OCI-LY7 (cell line): Measurements from ENCODE around the gene RNF207. TPM values are rescaled to one million over a fixed set of nuclear protein-coding genes. Genes with fewer than 3 reads are reported as not detected.

Experiments used
- BruUV-seq: library from RNA; stranded (reverse); fragments of 400-500 nt; replicated peaks from 2 replicates; lab custom pipeline; 2021; lab: Mats Ljungman, UMichigan
- CTCF ChIA-PET: fragments of 300-600 bp; sonication (Branson Sonifier 250); formaldehyde crosslinking; loops from one replicate; lab custom pipeline; 2022; ENCODE audit warnings: antibody characterized with exemption; ENCODE audit not compliant: unreplicated experiment; lab: Charles Lee
- POLR2A ChIA-PET: fragments of 300-600 bp; sonication (Branson Sonifier 250); formaldehyde crosslinking; loops from one replicate; lab custom pipeline; 2022; ENCODE audit warnings: antibody characterized with exemption; lab: Charles Lee
- DNase-seq: peaks from one replicate; pipeline ENCODE4 v3.0.0-alpha.2; 2015; ENCODE audit warnings: low spot score
- H2AFZ ChIP-seq: fragments of 200-600 bp; sonication (generic), shearing (Covaris generic); 2 replicates; pipeline ENCODE4 v1.6.1; 2014; ENCODE audit warnings: mild to moderate bottlenecking, antibody characterized with exemption, low read length, moderate library complexity
- H3K27ac ChIP-seq: fragments of 200-600 bp; sonication (generic); 2 replicates; pipeline ENCODE4 v1.5.1; 2014; ENCODE audit warnings: mixed run types, low read depth, mild to moderate bottlenecking, moderate library complexity, low read length, inconsistent platforms; ENCODE audit not compliant: poor library complexity, severe bottlenecking
- H3K36me3 ChIP-seq: fragments of 200-600 bp; sonication (generic); 2 replicates; pipeline ENCODE4 v1.6.1; 2014; ENCODE audit warnings: mild to moderate bottlenecking, antibody characterized with exemption, low read length, moderate library complexity, mixed read lengths; ENCODE audit not compliant: insufficient read depth
- H3K4me1 ChIP-seq: fragments of 200-600 bp; sonication (generic); 2 replicates; pipeline ENCODE4 v1.5.1; 2014; ENCODE audit warnings: mild to moderate bottlenecking, low read length; ENCODE audit not compliant: insufficient read depth, poor library complexity, severe bottlenecking
- H3K4me2 ChIP-seq: fragments of 200-600 bp; sonication (generic); 2 replicates; pipeline ENCODE4 v1.6.1; 2014; ENCODE audit warnings: mild to moderate bottlenecking, low read length
- H3K4me3 ChIP-seq: fragments of 200-600 bp; sonication (generic); 2 replicates; pipeline ENCODE4 v1.5.1; 2014; ENCODE audit warnings: mild to moderate bottlenecking, low read depth, low read length; ENCODE audit not compliant: poor library complexity, severe bottlenecking
- H3K79me2 ChIP-seq: fragments of 200-600 bp; sonication (generic); 2 replicates; pipeline ENCODE4 v1.6.1; 2016; ENCODE audit warnings: low read depth, mild to moderate bottlenecking, low read length, moderate library complexity, mixed read lengths; ENCODE audit not compliant: insufficient read depth
- H3K9me2 ChIP-seq: fragments of 200-600 bp; sonication (generic); 2 replicates; pipeline ENCODE4 v1.6.1; 2016; ENCODE audit warnings: mild to moderate bottlenecking, low read length, mixed read lengths; ENCODE audit not compliant: insufficient read depth
- H3K9me3 ChIP-seq: fragments of 200-600 bp; sonication (generic); 2 replicates; pipeline ENCODE4 v1.6.1; 2014; ENCODE audit warnings: mild to moderate bottlenecking, mixed run types, low read length, mixed read lengths
- H4K20me1 ChIP-seq: fragments of 200-600 bp; sonication (generic); 2 replicates; pipeline ENCODE4 v1.6.1; 2014; ENCODE audit warnings: mild to moderate bottlenecking, antibody characterized with exemption, low read length, moderate library complexity, mixed read lengths; ENCODE audit not compliant: insufficient read depth
- EZH2phosphoT487 ChIP-seq: fragments of 200-600 bp; sonication (generic); IDR thresholded peaks from 2 replicates; pipeline ENCODE4 v1.6.1; 2018; ENCODE audit warnings: low read depth, borderline replicate concordance, mild to moderate bottlenecking, mixed run types, antibody characterized with exemption, low read length, moderate library complexity, mixed read lengths
- intact Hi-C: fragments of 100-400 bp; cut with micrococcal nuclease; formaldehyde crosslinking; loops from one replicate; pipeline ENCODE4 v1.10.0; 2022; ENCODE audit not compliant: unreplicated experiment
- total RNA-seq, 2 experiments: library from RNA; depleted of rRNA in 1 of 2; stranded (reverse); fragments of >200 nt in 1 of 2; shearing (Covaris generic) in 1 of 2; gene quantifications; 2 replicates each; pipeline ENCODE4 v1.2.3, GENCODE V29; 2014 to 2022
- TF ChIP-seq, protein P1 (sequence below): fragments of 200-600 bp; sonication (generic); conservative IDR thresholded peaks from 2 replicates; pipeline ENCODE4 v1.5.1; 2014; ENCODE audit warnings: mild to moderate bottlenecking, antibody characterized with exemption, low read length, moderate library complexity, mixed read lengths

The RNF207 gene
- total RNA-seq, 2 experiments from 2014 or later = not detected

- CTCF ChIA-PET = no interaction called here
- no TSS peak for BruUV-seq
Observed at GRCh38 chr1:6184083-6184783, 21.7 kb upstream of the RNF207 start.

DNA sequence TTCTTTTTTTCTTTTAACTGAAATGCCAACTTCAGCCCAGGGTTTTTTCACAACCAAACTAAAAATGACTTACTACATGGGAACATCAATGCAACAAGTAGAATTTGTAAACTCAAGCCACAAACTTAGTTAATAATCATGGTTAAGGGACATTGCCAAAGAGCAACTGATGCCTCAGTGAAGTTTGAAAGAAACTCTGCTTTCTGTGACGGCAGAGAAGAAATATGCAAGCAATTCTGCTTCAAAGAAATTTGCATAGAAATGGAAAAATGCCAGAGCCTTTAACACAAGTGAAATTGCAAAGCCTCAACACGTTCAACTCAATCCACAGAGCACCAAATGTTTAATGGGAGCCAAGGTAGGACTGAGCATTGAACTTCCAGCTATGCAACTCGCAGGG is 20.8 kb upstream of the RNF207 start:
- peaks cover 4% of the 10 kb centered on the region; the same call in 1 of the 2 replicates for H4K20me1 ChIP-seq
- H3K4me2 ChIP-seq = no peak overlapping the region
- no peaks in the 10 kb centered on the region for H3K9me3 ChIP-seq
- no peaks in the 10 kb centered on the region for H3K9me2 ChIP-seq
- intact Hi-C loops = no loop called here
- ChIA-PET POLR2A (no interaction called here), CTCF (interaction anchor here (0.9 kb wide), 1 partner anchor 13 kb away, joined by 3 read pairs; no protein-coding TSS in a partner anchor)
- TF ChIP-seq, protein P1, sequence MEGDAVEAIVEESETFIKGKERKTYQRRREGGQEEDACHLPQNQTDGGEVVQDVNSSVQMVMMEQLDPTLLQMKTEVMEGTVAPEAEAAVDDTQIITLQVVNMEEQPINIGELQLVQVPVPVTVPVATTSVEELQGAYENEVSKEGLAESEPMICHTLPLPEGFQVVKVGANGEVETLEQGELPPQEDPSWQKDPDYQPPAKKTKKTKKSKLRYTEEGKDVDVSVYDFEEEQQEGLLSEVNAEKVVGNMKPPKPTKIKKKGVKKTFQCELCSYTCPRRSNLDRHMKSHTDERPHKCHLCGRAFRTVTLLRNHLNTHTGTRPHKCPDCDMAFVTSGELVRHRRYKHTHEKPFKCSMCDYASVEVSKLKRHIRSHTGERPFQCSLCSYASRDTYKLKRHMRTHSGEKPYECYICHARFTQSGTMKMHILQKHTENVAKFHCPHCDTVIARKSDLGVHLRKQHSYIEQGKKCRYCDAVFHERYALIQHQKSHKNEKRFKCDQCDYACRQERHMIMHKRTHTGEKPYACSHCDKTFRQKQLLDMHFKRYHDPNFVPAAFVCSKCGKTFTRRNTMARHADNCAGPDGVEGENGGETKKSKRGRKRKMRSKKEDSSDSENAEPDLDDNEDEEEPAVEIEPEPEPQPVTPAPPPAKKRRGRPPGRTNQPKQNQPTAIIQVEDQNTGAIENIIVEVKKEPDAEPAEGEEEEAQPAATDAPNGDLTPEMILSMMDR = no peak
- no peak for TF ChIP-seq EZH2phosphoT487
- H3K36me3 ChIP-seq = peaks cover 58% of the 10 kb centered on the region
- H3K4me1 ChIP-seq = no peaks in the 10 kb centered on the region
- DNase-seq = no peak
- no peak overlapping the region for H2AFZ ChIP-seq
- no peak overlapping the region for H3K27ac ChIP-seq
- BruUV-seq = no TSS peak
- H3K4me3 ChIP-seq = no peak overlapping the region
- peaks cover 28% of the 10 kb centered on the region for H3K79me2 ChIP-seq

More at GRCh38 chr1:6184083-6184783, 21.7 kb upstream of the RNF207 start:
- Histone ChIP-seq H3K4me3 (no peak overlapping the region), H3K4me2 (no peak overlapping the region), H3K36me3 (peaks cover 49% of the 10 kb centered on the region), H3K9me3 (no peaks in the 10 kb centered on the region), H3K9me2 (no peaks in the 10 kb centered on the region), H3K27ac (no peak overlapping the region), H3K4me1 (no peaks in the 10 kb centered on the region), H2AFZ (no peak overlapping the region), H3K79me2 (peaks cover 20% of the 10 kb centered on the region), H4K20me1 (0 out of 2 replicates have a peak, but pooled peaks cover 4% of the 10 kb centered on the region)
- no peak for DNase-seq
- POLR2A ChIA-PET = no interaction called here
- intact Hi-C loops = no loop called here
- TF ChIP-seq EZH2phosphoT487 = no peak
- TF ChIP-seq, protein P1 = no peak
